ENCODE results near the gene SMPD3. TPM values are rescaled to one million over a fixed set of nuclear protein-coding genes. Genes with fewer than 3 reads are reported as not detected.

Gene SMPD3
- total and polyA plus RNA-seq, 2 experiments from 2014 or later, result 0.27 to 2.8 TPM

DNA sequence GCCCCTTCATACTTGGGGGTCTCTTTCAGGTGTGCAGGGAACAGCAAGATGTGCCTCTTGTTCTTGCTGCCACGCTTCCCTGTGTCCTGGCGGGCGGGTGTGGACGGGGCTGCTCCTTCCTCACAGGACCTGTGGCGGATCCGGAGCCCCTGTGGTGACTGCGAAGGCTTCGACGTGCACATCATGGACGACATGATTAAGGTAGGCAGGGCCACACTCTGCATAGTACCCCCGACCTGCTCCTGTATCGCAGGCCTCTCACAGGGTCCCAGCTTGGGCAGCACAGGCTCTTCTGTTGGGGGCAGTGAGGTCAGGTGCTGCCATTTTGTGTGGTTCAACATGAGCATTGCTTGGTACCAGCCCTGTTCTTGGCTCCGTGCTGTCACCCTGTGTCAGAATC lies 94.9 kb downstream of the SMPD3 start:
- Histone ChIP-seq H3K36me3 (peaks cover 14% of the 10 kb centered on the region), H3K4me1 (ENCODE audit: low read depth) (no peaks in the 10 kb centered on the region), H3K27ac (no peak overlapping the region), H3K4me3 (no peak overlapping the region), H3K9me3 (ENCODE audit: low read depth) (no peaks in the 10 kb centered on the region), H3K27me3 (no peaks in the 10 kb centered on the region)
- no peak for TF ChIP-seq CTCF (IDR thresholded peaks at IDR 0.05; ENCODE audit: low read depth, low read length)
- no peak for DNase-seq (ENCODE audit: low read depth in 1 of 2, low spot score in 1 of 2)

DNA sequence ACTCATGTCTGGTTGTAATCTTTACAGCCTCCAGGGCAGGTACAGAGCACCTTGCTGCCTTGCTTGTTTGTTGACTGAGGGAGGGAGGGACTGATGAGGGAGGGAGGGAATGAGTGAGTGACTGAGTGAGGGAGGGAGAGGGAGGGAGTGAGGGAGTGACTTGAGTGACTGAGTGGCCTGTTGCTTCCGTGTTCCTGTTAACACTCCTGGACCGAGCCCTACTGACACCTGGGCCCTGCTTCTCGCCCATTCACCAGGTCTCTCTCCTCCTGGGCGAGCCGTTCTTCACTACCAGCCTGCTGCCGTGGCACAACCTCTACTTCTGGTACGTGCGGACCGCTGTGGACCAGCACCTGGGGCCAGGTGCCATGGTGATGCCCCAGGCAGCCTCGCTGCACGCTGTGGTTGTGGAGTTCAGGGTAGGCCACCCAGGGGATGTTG lies 96.3 kb downstream of the SMPD3 start:
- no peak for TF ChIP-seq CTCF (IDR thresholded peaks at IDR 0.05; ENCODE audit: low read depth, low read length)
- no peak for DNase-seq (ENCODE audit: low read depth in 1 of 2, low spot score in 1 of 2)

GRCh38 chr16:68351463-68351862 lies 96.8 kb downstream of the SMPD3 start:
- Histone ChIP-seq H3K27ac (no peak overlapping the region), H3K4me3 (no peak overlapping the region), H3K4me1 (ENCODE audit: low read depth) (no peaks in the 10 kb centered on the region), H3K9me3 (ENCODE audit: low read depth) (no peaks in the 10 kb centered on the region), H3K27me3 (no peaks in the 10 kb centered on the region), H3K36me3 (peaks cover 16% of the 10 kb centered on the region)
- DNase-seq (ENCODE audit: low read depth in 1 of 2, low spot score in 1 of 2), result no peak
- TF ChIP-seq CTCF (IDR thresholded peaks at IDR 0.05; ENCODE audit: low read depth, low read length), result no peak

More for the DNA sequence above, 96.3 kb downstream of the SMPD3 start:
- H3K27me3 ChIP-seq, result no peaks in the 10 kb centered on the region
- no peak overlapping the region for H3K27ac ChIP-seq
- H3K4me1 ChIP-seq (ENCODE audit: low read depth), result no peaks in the 10 kb centered on the region
- H3K4me3 ChIP-seq, result no peak overlapping the region
- peaks cover 14% of the 10 kb centered on the region for H3K36me3 ChIP-seq
- no peaks in the 10 kb centered on the region for H3K9me3 ChIP-seq (ENCODE audit: low read depth)

- no peak for TF ChIP-seq CTCF (IDR thresholded peaks at IDR 0.05; ENCODE audit: low read depth, low read length)
- DNase-seq (ENCODE audit: low read depth in 1 of 2, low spot score in 1 of 2), result no peak
- Histone ChIP-seq H3K9me3 (ENCODE audit: low read depth) (no peaks in the 10 kb centered on the region), H3K4me1 (ENCODE audit: low read depth) (no peaks in the 10 kb centered on the region), H3K27ac (no peak overlapping the region), H3K4me3 (no peak overlapping the region), H3K27me3 (no peaks in the 10 kb centered on the region), H3K36me3 (peaks cover 18% of the 10 kb centered on the region)
These were observed 97.4 kb downstream of the SMPD3 start for GRCh38 chr16:68350813-68351350.

DNA sequence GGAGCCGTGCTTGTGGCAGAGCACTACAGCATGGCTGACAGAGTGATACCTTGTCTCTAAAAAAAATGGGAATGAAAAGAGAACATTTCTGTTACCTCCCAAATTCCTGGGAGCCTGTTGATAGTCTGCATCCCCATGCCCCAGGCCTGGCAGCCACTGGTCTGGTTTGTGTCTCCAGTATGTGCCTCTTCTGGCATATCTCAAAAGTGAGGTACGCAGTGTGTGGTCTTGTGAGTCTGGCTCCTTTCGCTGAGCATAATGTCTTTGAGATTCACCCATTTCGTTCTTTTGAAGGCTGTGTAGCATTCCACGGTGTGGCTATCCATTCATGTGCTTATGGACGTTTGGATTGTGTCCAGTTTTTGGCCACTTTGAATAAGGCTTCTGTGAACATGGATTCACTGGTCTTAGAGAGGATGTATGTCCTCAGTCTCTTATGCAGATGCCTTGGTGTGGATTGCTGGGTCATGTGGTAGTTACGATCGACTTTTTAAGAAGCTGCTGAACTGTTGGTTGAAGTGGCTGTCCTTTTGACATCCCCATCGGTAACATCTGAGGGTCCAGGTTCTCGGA lies 98.4 kb downstream of the SMPD3 start:
- TF ChIP-seq CTCF (IDR thresholded peaks at IDR 0.05; ENCODE audit: low read depth, low read length), result no peak
- no peak overlapping the region for H3K4me3 ChIP-seq
- no peak overlapping the region for H3K27ac ChIP-seq
- H3K27me3 ChIP-seq, result no peaks in the 10 kb centered on the region
- no peaks in the 10 kb centered on the region for H3K9me3 ChIP-seq (ENCODE audit: low read depth)
- H3K4me1 ChIP-seq (ENCODE audit: low read depth), result no peaks in the 10 kb centered on the region
- peaks cover 19% of the 10 kb centered on the region for H3K36me3 ChIP-seq
- no peak for DNase-seq (ENCODE audit: low read depth in 1 of 2, low spot score in 1 of 2)
